GM12878 (cell line): ENCODE data around the gene TEC. TPM values are rescaled to one million over a fixed set of nuclear protein-coding genes. Genes with fewer than 3 reads are reported as not detected.

Experiments
- ATAC-seq: fragments of 200-7000 bp; cut with Tn5 transposase; 3 replicates; pipeline ENCODE4 v1.9.1; 2020; ENCODE audit warnings: mild to moderate bottlenecking, moderate library complexity
- BruUV-seq: library from RNA; stranded (reverse); fragments of 400-500 nt; replicated peaks from 2 replicates; lab custom pipeline; 2021; lab: Mats Ljungman, UMichigan
- CTCF ChIA-PET: fragments of 300-600 bp; sonication (Branson Sonifier 250); formaldehyde crosslinking; extraction: SDS; loops from one replicate; lab custom pipeline; 2021; ENCODE audit warnings: inconsistent platforms; lab: Yijun Ruan, JAX
- POLR2A ChIA-PET: fragments of 350-600 bp; formaldehyde crosslinking; extraction: SDS; loops from one replicate; lab custom pipeline; 2021; ENCODE audit warnings: inconsistent platforms; lab: Charles Lee
- RAD21 ChIA-PET: fragments of 300-600 bp; sonication (Branson Sonifier 250); formaldehyde crosslinking; loops from one replicate; lab custom pipeline; 2023; ENCODE audit warnings: antibody characterized with exemption; ENCODE audit not compliant: unreplicated experiment; lab: Charles Lee
- SMC1A ChIA-PET: fragments of 300-600 bp; sonication (Branson Sonifier 250); formaldehyde crosslinking; loops from one replicate; lab custom pipeline; 2023; ENCODE audit not compliant: unreplicated experiment, uncharacterized antibody; lab: Charles Lee
- DNase-seq: peaks from one replicate; pipeline ENCODE4 v3.0.0-alpha.2; 2011; ENCODE audit warnings: low read depth, low spot score
- FAIRE-seq: peaks from 3 replicates; lab custom pipeline; 2011; peaks lifted over from hg19 to GRCh38; lab: Jason Lieb, UNC
- H2AFZ ChIP-seq: 2 replicates; pipeline ENCODE4 v1.6.0; 2011; ENCODE audit warnings: low read depth, low read length, control low read depth; ENCODE audit not compliant: control insufficient read depth
- H3K27ac ChIP-seq: 2 replicates; pipeline ENCODE4 v1.5.1; 2011; ENCODE audit warnings: control low read depth; ENCODE audit not compliant: control insufficient read depth, insufficient read depth
- H3K27me3 ChIP-seq, 2 experiments: replicated peaks in 1 of 2; 2 replicates each; pipeline versions ENCODE4 v1.6.0 to v1.6.1; 2011; ENCODE audit warnings: low read length in 1 of 2; ENCODE audit not compliant: control insufficient read depth in 2 of 2, insufficient read depth in 2 of 2
- H3K36me3 ChIP-seq, 2 experiments: 2 replicates each; pipeline ENCODE4 v1.5.1; 2011; ENCODE audit warnings: low read length in 1 of 2; ENCODE audit not compliant: control insufficient read depth in 2 of 2, insufficient read depth in 2 of 2
- H3K4me1 ChIP-seq: 2 replicates; pipeline ENCODE4 v1.6.1; 2011; ENCODE audit warnings: mild to moderate bottlenecking, low read length, moderate library complexity, mixed read lengths; ENCODE audit not compliant: control insufficient read depth, insufficient read depth
- H3K4me2 ChIP-seq: 2 replicates; pipeline ENCODE4 v1.6.0; 2011; ENCODE audit warnings: control low read depth; ENCODE audit not compliant: control insufficient read depth, insufficient read depth
- H3K4me3 ChIP-seq: fragments of 200-600 bp; sonication (generic); 2 replicates; pipeline ENCODE4 v1.5.1; 2016
- H3K79me2 ChIP-seq: 2 replicates; pipeline ENCODE4 v1.6.0; 2011; ENCODE audit warnings: low read length; ENCODE audit not compliant: control insufficient read depth, insufficient read depth
- H3K9ac ChIP-seq: 2 replicates; pipeline ENCODE4 v1.8.0; 2011; ENCODE audit warnings: low read length, control low read depth, mixed read lengths; ENCODE audit not compliant: control insufficient read depth, insufficient read depth
- H3K9me3 ChIP-seq: replicated peaks from 3 replicates; pipeline ENCODE4 v1.5.1; 2011; ENCODE audit warnings: mild to moderate bottlenecking, low read length; ENCODE audit not compliant: control insufficient read depth, insufficient read depth
- H4K20me1 ChIP-seq: 2 replicates; pipeline ENCODE4 v1.6.0; 2011; ENCODE audit not compliant: control insufficient read depth, insufficient read depth
- FOXK2 ChIP-seq: fragments of 450-650 bp; IDR thresholded peaks from 2 replicates; pipeline ENCODE4 v1.6.1; 2017; ENCODE audit warnings: mild to moderate bottlenecking, moderate library complexity
- HCFC1 ChIP-seq: fragments of 150-350 bp; IDR thresholded peaks from 2 replicates; pipeline ENCODE4 v1.6.1; 2014; ENCODE audit warnings: low read length
- JUNB ChIP-seq: IDR thresholded peaks from 2 replicates; pipeline ENCODE4 v1.6.1; 2016; ENCODE audit warnings: antibody characterized with exemption, mild to moderate bottlenecking
- PBX3 ChIP-seq: IDR thresholded peaks from 2 replicates; pipeline ENCODE4 v1.6.1; 2011; ENCODE audit warnings: mild to moderate bottlenecking, low read depth, low read length, moderate library complexity; ENCODE audit not compliant: insufficient replicate concordance
- POU2F2 ChIP-seq: IDR thresholded peaks from 3 replicates; pipeline ENCODE4 v1.6.1; 2011; ENCODE audit warnings: low read depth, mild to moderate bottlenecking, low read length, borderline replicate concordance
- RELA ChIP-seq: fragments of 450-650 bp; IDR thresholded peaks from 2 replicates; pipeline ENCODE4 v1.8.0; 2014; ENCODE audit warnings: borderline replicate concordance; ENCODE audit not compliant: partially characterized antibody
- STAT1 ChIP-seq: fragments of 450-650 bp; conservative IDR thresholded peaks from 2 replicates; pipeline ENCODE4 v1.6.1; 2014; ENCODE audit warnings: antibody characterized with exemption, mild to moderate bottlenecking
- STAT3 ChIP-seq: IDR thresholded peaks from 2 replicates; pipeline ENCODE4 v1.6.1; 2011; ENCODE audit warnings: low read depth, low read length, improper control_type of control experiment
- ZNF207 ChIP-seq: fragments of 450-650 bp; IDR thresholded peaks from 2 replicates; pipeline ENCODE4 v1.6.1; 2014; ENCODE audit warnings: antibody characterized with exemption, mild to moderate bottlenecking, borderline replicate concordance
- ZNF217 ChIP-seq: fragments of 450-650 bp; IDR thresholded peaks from 2 replicates; pipeline ENCODE4 v1.6.1; 2017; ENCODE audit warnings: antibody characterized with exemption, mild to moderate bottlenecking
- whole genome bisulfite sequencing: methylation state at CpG from one replicate; pipeline ENCODE4 v1.1.6; 2016; ENCODE audit warnings: low lambda C conversion rate; ENCODE audit not compliant: insufficient replicate concordance, insufficient coverage; ENCODE audit errors: missing lambda C conversion rate; 5-methylcytosine and 5-hydroxymethylcytosine counted together
- in situ Hi-C: fragments of 300-500 bp; cut with MboI; formaldehyde crosslinking; loops from 9 replicates; pipeline ENCODE4 v1.14.3; 2018; ENCODE audit warnings: mixed read lengths
- intact Hi-C: fragments of 100-400 bp; cut with micrococcal nuclease; formaldehyde crosslinking; loops from one replicate; pipeline ENCODE4 v1.14.2; 2022; ENCODE audit not compliant: unreplicated experiment
- polyA plus RNA-seq, 11 experiments: library from polyadenylated mRNA; depleted of rRNA in 4 of 11; unstranded in 6 of 11; stranded (reverse) in 5 of 11; fragments of >200 nt; fragmentation: Nextera tagmentation in 4 of 11; fragmentation: Illumina TruSeq in 1 of 11; extraction: Ambion mirVana in 4 of 11; extraction: Trizol in 1 of 11; gene quantifications; 1 replicate in 1 of 11; 2 replicates in 10 of 11; pipeline versions ENCODE4 v1.2.1 to v1.2.3, GENCODE V29; 2011 to 2016; ENCODE audit warnings: inconsistent platforms in 2 of 11, missing spikeins in 2 of 11, low read depth in 1 of 11
- total RNA-seq, 4 experiments: library from RNA; depleted of rRNA in 3 of 4; stranded (reverse); fragments of >200 nt in 3 of 4; fragmentation: Illumina TruSeq in 1 of 4; extraction: Trizol in 1 of 4; gene quantifications; 2 replicates each; pipeline versions ENCODE4 v1.2.1 to v1.2.3, GENCODE V29; 2013 to 2021

Gene TEC
- total and polyA plus RNA-seq, 10 of the 15 experiments (the other 5 are each of a cell fraction or from before 2014, with no cell fraction given) = 7.4 to 27.2 (median 17.1) TPM

GRCh38 chr4:48122756-48123155, 146.9 kb downstream of the TEC start (continued):
- TF ChIP-seq HCFC1 = no peak
- TF ChIP-seq STAT3 = no peak
- no peak for TF ChIP-seq RELA
- TF ChIP-seq POU2F2 = no peak
- no peak for TF ChIP-seq ZNF207
- TF ChIP-seq STAT1 = no peak
- TF ChIP-seq PBX3 = no peak
- TF ChIP-seq FOXK2 = no peak
- TF ChIP-seq, all 136 proteins: peak for 0

GRCh38 chr4:48121180-48121579, 148.5 kb downstream of the TEC start:
- Histone ChIP-seq H3K9me3 (no peaks in the 10 kb centered on the region), H3K79me2 (no peaks in the 10 kb centered on the region), H3K36me3 (no peaks in the 10 kb centered on the region), H3K27ac (no peak overlapping the region), H4K20me1 (no peaks in the 10 kb centered on the region)
- 97% methylated on average over 2 of the region's 2 CpGs for WGBS
- CTCF ChIA-PET = no interaction called here
- TF ChIP-seq JUNB (no peak), ZNF217 (no peak)
- TF ChIP-seq, all 136 proteins: peak for 0
- Histone ChIP-seq H3K27me3 (no peaks in the 10 kb centered on the region), H3K9ac (no peak overlapping the region), H2AFZ (no peak overlapping the region), H3K4me3 (no peak overlapping the region), H3K4me1 (no peaks in the 10 kb centered on the region), H3K4me2 (no peak overlapping the region)
- no peak for FAIRE-seq
- ChIA-PET POLR2A (no interaction called here), SMC1A (no interaction called here), RAD21 (no interaction called here)
- DNase-seq = no peak
- ATAC-seq = no peak
- no TSS peak for BruUV-seq
- in situ Hi-C loops (no loop called here), intact Hi-C loops (no loop called here)
